ENCODE data around the gene FFAR2. TPM values are rescaled to one million over a fixed set of nuclear protein-coding genes. Genes with fewer than 3 reads are reported as not detected.

The FFAR2 gene
- total RNA-seq, 1 donor from 2014 or later: not detected

DNA sequence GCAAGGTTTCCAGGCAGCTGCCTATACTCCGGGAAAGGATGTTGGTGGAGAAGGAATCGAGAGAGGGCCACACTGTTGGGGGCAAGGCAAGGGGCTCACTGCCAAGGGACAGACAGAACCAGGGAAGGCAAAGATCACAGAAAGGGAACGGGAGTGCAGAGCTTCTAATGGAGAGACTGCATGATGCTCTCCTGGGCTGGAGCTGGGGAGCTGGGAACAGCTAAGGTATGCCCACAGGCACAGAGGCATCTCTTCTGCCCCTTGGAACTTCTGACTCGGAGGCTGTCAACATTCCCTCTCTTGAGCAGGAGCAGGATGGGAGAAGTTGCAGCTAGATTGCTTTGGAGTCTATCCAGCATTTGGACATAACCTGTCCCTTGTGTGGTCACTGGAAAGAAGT is 22.4 kb upstream of the FFAR2 start:
- no peak for DNase-seq (ENCODE audit: low read depth in 2 of 2)

DNA sequence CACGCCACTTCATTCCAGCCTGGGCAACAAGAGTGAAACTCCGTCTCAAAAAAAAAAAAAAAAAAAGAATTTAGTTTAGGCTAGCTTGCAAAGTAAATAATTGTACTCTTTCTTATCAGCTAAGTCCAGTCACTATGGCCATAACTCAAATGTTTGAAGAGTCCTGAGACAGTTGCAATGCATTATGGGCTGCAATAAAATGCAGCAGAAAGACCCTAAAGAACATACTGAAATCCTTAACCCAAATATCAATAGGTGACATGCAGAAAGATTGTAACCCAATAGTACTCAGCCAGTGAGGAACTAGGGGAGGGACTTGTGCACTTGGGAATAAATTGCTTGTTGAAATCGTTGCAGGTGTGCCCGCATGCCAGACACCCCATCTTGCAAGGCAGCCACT is 20.9 kb upstream of the FFAR2 start:
- no peak for DNase-seq (ENCODE audit: low read depth in 2 of 2)

DNA sequence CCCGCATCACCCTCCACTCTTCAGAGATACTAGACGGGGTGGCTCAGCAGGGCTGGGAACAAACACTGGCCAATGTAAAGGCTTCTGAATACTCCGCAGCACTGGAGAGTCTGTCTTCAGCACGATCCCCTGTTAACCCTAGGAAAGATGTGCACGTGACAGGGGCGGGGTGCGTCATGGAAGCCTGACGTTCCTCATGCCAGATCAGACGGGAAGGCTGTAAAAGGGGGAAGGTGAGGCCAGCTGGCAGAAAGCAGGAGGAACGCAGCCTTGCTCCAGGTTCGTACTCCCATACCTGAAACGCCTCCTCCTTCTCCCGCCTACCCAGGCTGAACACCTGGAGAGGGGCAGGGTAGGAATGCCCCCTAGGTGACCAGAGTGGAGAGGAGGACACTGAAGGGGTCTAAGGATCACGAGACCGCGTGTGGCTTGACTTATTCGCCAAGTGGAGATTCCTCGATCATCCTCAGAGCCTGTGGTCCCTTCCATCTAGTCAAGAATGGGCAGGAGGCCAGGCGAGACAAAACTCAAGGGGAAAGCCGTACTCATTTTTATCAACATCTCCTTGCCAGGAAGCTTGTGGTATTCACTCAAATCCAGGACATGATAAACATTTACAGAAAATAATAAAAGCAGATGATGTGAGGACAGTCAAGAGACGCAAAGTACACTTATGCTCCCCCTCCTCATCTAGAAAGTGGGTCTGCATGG is 18.2 kb upstream of the FFAR2 start:
- DNase-seq (ENCODE audit: low read depth in 2 of 2): no peak

DNA sequence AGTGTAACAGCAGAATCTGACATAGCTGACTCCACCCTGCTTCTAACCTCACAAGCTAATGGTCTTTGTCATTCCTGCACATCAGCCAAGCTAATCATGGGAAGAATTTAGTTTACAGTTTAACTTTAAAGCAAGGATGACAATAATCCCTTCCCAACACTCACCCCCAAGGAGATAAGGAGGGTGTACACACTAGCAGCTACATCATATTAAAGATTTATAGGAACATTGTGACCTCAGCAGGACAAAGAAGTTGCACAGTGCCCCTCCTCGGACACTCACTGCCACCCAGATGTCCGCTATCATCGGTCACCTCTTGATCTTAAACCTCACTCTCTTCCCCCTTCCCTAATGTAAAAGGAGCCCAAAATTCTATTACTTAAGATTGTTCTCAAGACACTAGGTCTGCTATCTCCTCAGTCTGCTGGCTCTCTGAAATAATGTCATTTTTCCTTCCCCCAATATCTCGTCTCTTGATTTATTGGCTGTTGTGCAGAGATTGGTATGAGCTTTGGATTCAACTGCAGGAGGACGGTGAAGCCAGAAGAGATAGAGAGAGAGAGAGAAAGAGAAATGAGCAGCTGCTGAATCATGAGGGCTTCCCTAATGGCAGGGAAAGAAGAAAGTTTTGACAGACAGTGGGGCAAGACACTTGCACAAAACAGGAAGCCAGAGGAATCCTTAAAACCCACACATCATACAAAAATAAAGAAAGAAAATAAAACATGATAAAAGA is 17.5 kb upstream of the FFAR2 start:
- DNase-seq (ENCODE audit: low read depth in 2 of 2): no peak

DNA sequence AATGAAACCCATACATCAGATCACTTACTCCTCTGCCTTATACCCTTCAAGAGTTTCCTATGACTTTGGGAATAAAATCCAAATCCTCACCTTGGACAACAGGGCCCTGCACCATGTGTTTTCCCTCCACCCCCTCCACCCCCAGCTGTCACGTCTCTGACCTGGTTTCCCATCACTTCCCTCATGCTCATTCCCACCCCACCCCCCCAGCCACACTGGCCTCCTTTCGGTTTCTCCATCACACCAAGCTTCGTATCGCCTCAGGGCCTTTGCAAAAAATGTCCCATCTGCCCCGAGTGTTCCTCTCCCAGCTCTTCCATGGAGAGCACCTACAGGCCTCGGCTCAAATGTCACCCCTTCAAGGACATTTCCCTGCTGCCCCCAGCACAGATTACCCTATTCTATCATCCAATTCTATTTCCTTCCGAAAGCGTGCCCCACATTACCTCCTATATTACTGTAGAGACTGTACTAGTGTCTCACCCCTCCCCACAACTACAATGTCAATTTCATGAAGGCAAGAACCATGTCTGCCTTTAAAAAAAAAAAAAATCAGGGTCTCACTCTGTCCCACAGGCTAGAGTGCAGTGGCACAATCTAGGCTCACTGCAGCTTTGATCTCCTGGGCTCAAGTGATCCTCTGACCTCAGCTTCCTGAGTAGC is 16.8 kb upstream of the FFAR2 start:
- no peak for DNase-seq (ENCODE audit: low read depth in 2 of 2)

- no peak for DNase-seq (ENCODE audit: low read depth in 2 of 2)
These were observed 15.1 kb upstream of the FFAR2 start for GRCh38 chr19:35432911-35433310.

- DNase-seq (ENCODE audit: low read depth in 2 of 2): no peak
These were observed 14.6 kb upstream of the FFAR2 start for GRCh38 chr19:35433448-35433847.

DNA sequence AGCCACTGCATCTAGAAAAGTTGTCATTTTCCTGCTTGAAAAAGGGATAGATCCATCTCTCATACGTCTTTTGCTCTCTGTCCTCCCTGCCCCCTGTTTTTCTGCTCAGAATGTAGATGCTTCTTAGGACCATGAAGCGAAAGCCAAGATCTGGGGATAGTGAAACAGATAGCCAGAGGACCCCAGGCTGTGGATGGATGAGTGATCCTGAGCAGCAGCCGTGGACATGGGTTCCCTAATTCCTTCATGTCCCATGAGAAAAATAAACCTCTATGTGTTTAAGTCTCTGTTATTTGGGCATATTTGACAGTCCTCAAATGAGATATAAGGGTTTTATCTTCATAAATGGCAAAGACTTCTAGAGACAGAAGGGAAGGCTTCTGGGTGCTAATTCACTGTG is 12.2 kb upstream of the FFAR2 start:
- no peak for DNase-seq (ENCODE audit: low read depth in 2 of 2)

DNA sequence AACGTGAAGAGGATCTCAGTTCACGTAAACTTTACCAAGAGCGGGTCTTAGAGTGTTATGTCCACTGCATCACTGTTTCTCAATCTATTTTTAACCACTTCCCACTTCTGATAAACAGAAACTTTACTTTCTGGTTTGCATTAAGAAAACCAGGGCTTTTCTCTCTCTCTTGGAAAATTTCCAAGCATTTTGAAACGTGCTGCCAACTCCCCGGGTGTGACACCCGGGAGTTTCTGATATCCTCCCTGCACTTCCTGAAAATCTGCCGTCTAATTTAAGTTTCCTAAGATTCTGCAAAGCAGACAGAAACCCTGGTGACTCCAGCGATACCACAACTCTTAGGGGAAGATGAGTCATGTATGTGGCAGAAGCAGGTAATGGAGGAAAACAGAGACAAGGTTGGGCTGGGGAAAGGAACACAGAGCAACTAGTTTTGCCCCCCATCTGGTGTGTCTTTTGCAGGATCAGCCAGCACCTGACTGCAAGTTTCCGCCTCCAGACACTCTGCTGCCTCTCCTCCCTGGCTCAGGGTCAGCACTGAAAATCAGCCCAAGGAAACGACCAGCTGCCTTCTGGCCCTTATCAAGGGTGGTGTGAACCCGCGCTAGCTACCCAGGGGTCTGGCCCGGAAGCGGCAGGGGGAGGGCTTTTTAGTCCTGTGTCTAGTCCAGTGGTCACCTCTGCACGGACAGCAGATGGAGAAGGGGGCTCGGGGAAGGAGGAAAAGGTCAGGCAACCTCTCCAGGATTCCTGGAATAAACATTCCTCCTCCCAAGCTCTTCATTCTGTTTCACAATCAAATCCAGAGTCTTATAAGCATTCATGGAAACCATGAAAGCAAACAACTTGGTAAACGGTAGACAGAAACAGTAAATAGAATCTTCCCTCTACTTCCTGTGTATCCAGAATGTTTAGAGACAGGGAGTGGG is 11.3 kb upstream of the FFAR2 start:
- DNase-seq (ENCODE audit: low read depth in 2 of 2): peak in 1 of 2 donors; percentile 25

GRCh38 chr19:35437406-35437951 is 10.6 kb upstream of the FFAR2 start:
- DNase-seq (ENCODE audit: low read depth in 2 of 2): no peak

DNA sequence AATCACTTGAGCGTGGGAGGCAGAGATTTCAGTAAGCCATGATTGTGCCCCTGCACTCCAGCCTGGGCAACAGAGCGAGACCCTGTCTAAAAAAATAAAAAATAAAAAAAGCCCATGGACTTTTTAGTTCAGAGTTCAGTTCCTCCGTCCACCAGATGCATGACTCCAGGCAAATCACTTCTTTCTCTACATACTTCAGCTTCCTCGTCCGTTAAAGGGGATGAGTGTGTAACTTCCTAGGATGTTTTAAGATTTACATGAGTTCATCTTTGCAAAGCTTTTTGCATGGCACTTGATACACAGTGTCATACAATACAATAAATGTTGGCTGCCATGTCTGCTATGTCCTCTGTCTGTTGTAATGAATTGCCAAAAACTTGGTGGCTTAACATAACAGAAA is 10.0 kb upstream of the FFAR2 start:
- DNase-seq (ENCODE audit: low read depth in 2 of 2): no peak

GRCh38 chr19:35438527-35438926 is 9.5 kb upstream of the FFAR2 start:
- DNase-seq (ENCODE audit: low read depth in 2 of 2): no peak

DNA sequence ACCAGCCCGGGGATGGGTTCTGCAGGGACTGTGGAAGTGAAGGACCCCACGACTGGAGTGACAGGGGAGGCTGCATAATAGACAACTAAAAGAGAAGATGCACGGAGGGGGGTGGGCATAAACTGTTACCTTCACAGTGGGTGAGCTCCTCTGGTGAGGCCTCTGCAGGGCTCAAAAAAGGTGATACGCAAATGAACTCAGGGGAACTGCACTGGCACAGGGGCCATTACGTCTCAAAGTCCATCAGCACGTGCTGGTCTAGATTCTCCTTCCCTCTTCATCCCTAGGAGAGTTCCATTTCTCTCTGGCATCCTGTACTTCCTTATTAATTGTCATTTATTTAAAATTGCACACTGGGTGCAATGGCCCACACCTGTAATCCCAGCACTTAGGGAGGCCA is 8.1 kb upstream of the FFAR2 start:
- DNase-seq (ENCODE audit: low read depth in 2 of 2): no peak

GRCh38 chr19:35442091-35442490 is 6.0 kb upstream of the FFAR2 start:
- no peak for DNase-seq (ENCODE audit: low read depth in 2 of 2)

DNA sequence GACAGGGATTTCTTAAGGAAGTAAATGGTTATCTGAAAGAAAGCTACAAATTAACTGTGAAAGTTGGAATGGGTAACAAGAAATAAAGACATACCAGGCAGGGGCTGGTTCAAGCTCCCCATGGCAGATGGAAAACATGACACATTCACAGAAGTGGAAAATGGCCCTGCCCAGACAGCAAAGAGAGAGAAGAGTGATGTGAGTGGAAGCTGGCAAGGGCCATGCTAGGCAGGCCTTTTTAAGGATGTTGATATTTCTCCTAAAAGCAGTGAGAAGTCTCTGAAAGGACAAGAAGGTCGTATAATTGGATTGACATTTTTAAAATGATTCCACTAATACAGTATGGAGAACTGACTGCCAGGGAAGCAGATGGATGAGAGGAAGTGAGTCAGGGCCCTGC is 3.3 kb upstream of the FFAR2 start:
- DNase-seq (ENCODE audit: low read depth in 2 of 2): no peak

- no peak for DNase-seq (ENCODE audit: low read depth in 2 of 2)
These were observed 2.0 kb upstream of the FFAR2 start for GRCh38 chr19:35445826-35446593.

DNA sequence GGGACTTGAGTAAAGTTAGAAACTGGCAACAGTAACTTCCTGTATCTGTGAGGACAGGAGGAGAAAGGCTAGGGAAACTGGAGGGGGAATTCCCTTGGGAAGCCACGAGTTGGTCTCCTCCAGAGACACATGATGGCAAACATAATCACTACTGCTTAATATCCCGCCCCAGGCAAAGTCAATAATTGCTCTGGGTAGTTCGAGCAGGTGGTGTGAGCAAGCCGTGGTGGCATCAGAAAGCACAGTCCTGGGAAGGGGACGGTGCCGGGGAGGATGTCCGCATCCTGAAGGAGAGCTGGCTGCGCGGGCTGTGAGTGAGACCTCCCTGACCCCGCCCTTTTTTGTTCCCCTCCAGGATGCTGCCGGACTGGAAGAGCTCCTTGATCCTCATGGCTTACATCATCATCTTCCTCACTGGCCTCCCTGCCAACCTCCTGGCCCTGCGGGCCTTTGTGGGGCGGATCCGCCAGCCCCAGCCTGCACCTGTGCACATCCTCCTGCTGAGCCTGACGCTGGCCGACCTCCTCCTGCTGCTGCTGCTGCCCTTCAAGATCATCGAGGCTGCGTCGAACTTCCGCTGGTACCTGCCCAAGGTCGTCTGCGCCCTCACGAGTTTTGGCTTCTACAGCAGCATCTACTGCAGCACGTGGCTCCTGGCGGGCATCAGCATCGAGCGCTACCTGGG is 1.4 kb downstream of the FFAR2 start:
- no peak for DNase-seq (ENCODE audit: low read depth in 2 of 2)

DNA sequence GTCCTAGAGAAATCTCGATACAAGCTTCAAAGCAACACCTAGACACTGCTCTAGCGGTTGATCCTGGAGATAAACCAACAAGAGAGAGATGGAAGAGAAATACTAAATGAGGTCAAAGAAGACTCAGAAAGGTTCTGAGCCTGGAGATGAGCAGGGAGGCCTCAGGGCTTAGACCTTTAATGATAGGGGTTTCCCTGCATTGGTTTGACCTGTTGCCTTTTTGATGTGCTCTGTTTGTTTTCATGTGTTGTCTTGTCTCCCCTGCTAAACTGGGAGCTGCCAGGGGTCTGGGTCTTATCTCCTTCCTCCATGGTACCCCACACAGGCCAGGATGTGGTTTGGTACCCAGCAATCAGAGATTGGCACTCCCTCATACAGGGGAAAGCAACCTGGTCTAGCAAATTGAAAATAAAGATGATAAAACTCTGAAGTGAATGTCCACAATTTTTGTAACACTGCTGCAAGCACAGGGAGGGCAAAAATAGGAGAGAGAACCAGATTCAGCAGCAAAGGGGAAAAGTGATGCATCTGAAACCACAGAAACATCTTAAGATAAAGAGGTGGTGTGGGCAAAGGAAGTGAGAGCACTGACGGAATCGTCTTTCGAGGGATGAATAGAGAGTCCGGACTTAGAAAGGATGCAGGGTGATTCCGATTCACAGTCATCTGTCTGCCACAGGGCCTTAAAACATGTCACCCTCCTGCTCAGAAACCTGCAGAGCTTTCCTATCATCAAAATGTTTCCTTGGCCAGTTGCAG is 3.5 kb downstream of the FFAR2 start:
- no peak for DNase-seq (ENCODE audit: low read depth in 2 of 2)

DNA sequence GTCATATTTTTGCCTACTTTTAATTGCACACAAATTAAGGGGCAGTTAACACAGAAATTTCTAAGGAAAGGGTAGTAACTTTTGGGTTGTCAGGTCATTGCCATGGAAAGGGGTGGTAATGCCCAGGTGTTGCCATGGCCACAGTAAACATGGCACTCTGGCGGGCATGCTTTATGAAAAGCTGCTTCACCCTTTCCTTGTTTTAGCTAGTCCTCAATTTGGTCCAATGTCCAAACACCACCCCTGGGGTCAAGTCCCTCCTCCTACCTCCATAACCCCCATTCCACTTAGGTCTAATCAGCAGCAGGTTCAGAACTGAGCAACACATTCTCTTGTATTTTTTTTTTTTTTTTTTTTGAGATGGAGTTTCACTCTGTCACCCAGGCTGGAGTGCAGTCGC is 6.6 kb downstream of the FFAR2 start:
- DNase-seq (ENCODE audit: low read depth in 2 of 2): no peak
